Esophagus squamous epithelium (tissue), 5 donors: ENCODE data around the gene LOX. TPM values are rescaled to one million over a fixed set of nuclear protein-coding genes. Genes with fewer than 3 reads are reported as not detected.

Experiments used
- DNase-seq: peaks from one replicate; lab custom pipeline; 2025; lab: John Stamatoyannopoulos, UW
- H3K27ac ChIP-seq, 4 donors: fragments of 200-600 bp; sonication (generic); one replicate each; pipeline ENCODE4 v1.5.1; 2016 to 2019; ENCODE audit warnings: mild to moderate bottlenecking in 1 of 4
- H3K27me3 ChIP-seq, 4 donors: fragments of 200-600 bp; sonication (generic); 1 replicate in 3 of 4; 2 replicates in 1 of 4; pipeline versions ENCODE4 v1.5.1 to v1.6.0; 2017 to 2021; ENCODE audit warnings: antibody characterized with exemption in 1 of 4
- H3K36me3 ChIP-seq, 3 donors: fragments of 200-600 bp; sonication (generic); one replicate each; pipeline ENCODE4 v1.5.1; 2016 to 2019
- H3K4me1 ChIP-seq, 3 donors: fragments of 200-600 bp; sonication (generic); one replicate each; pipeline ENCODE4 v1.5.1; 2017 to 2019
- H3K4me3 ChIP-seq, 4 donors: fragments of 200-600 bp; sonication (generic); 1 replicate in 3 of 4; 2 replicates in 1 of 4; pipeline ENCODE4 v1.5.1; 2016 to 2019; ENCODE audit warnings: mild to moderate bottlenecking in 2 of 4, moderate library complexity in 1 of 4
- H3K9me3 ChIP-seq, 3 donors: fragments of 200-600 bp; sonication (generic); one replicate each; pipeline ENCODE4 v1.5.1; 2016 to 2019
- POLR2A ChIP-seq, 4 donors: fragments of 450-650 bp; IDR thresholded peaks; one replicate each; pipeline ENCODE4 v1.6.1; 2017; ENCODE audit warnings: antibody characterized with exemption in 4 of 4, mild to moderate bottlenecking in 4 of 4, moderate library complexity in 3 of 4
- WGBS, 2 donors: methylation state at CpG; one replicate each; pipeline ENCODE4 v1.1.5; 2018; 5-methylcytosine and 5-hydroxymethylcytosine counted together
- intact Hi-C: fragments of 100-400 bp; cut with DNase I; formaldehyde crosslinking; loops from one replicate; pipeline ENCODE4 v1.15.0; 2022
- total RNA-seq, 4 donors: library from RNA; depleted of rRNA; stranded (reverse); fragments of >200 nt; gene quantifications; one replicate each; pipeline ENCODE4 v1.1.0, GENCODE V29; 2016
- TF ChIP-seq, protein P1 (sequence below), 6 experiments: fragments of 450-650 bp in 4 of 6; fragments of 200-600 bp in 2 of 6; sonication (generic) in 2 of 6; IDR thresholded peaks; one replicate each; pipeline ENCODE4 v1.5.1; 2016 to 2019; ENCODE audit warnings: antibody characterized with exemption in 6 of 6, mild to moderate bottlenecking in 4 of 6, moderate library complexity in 4 of 6
- donor health status: DM: yes; HTN: yes; CAD: no.

The LOX gene
- total RNA-seq, 4 donors from 2014 or later = 1.4 to 9.9 (median 6.6) TPM

DNA sequence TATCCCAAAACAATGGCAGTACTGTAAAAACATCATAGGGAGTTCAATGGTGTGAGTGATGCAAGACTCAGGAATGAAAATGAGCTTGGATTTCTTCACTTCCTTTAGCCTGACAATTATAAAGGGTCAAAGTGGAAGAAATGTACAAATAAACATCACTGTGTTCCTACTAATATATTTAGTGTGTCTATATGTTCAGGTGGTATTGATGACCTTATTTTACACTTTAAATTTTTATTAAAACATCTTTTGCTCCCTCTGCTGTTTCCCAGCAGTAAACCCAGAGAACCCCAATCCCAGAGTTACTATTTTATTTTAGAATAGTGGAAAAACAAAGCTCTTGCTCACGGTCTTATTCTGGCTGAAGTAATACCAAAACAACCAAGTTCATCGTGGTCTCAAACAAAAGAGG, 2.0 kb downstream of the LOX start:
- H3K27me3 ChIP-seq = peaks cover 0 to 20% (median 0%) of the 10 kb centered on the region in 4 donors
- 17 to 21% methylated on average over 2 of the region's 2 CpGs for WGBS, 2 donors
- TF ChIP-seq POLR2A (IDR thresholded peaks at IDR 0.05) = no peak
- TF ChIP-seq, protein P1, sequence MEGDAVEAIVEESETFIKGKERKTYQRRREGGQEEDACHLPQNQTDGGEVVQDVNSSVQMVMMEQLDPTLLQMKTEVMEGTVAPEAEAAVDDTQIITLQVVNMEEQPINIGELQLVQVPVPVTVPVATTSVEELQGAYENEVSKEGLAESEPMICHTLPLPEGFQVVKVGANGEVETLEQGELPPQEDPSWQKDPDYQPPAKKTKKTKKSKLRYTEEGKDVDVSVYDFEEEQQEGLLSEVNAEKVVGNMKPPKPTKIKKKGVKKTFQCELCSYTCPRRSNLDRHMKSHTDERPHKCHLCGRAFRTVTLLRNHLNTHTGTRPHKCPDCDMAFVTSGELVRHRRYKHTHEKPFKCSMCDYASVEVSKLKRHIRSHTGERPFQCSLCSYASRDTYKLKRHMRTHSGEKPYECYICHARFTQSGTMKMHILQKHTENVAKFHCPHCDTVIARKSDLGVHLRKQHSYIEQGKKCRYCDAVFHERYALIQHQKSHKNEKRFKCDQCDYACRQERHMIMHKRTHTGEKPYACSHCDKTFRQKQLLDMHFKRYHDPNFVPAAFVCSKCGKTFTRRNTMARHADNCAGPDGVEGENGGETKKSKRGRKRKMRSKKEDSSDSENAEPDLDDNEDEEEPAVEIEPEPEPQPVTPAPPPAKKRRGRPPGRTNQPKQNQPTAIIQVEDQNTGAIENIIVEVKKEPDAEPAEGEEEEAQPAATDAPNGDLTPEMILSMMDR (IDR thresholded peaks at IDR 0.05) = no peak
- no peaks in the 10 kb centered on the region for H3K9me3 ChIP-seq
- DNase-seq = no peak
- H3K4me3 ChIP-seq = peak overlapping the region in 3 of 4 donors; percentile 50 to 74 (median 57)
- intact Hi-C loops = no loop called here
- peak overlapping the region in 2 of 4 donors; percentile 42 to 80 for H3K27ac ChIP-seq
- peaks cover 0 to 17% (median 0%) of the 10 kb centered on the region in 3 donors for H3K36me3 ChIP-seq
- H3K4me1 ChIP-seq = peaks cover 0 to 36% (median 6%) of the 10 kb centered on the region in 3 donors

DNA sequence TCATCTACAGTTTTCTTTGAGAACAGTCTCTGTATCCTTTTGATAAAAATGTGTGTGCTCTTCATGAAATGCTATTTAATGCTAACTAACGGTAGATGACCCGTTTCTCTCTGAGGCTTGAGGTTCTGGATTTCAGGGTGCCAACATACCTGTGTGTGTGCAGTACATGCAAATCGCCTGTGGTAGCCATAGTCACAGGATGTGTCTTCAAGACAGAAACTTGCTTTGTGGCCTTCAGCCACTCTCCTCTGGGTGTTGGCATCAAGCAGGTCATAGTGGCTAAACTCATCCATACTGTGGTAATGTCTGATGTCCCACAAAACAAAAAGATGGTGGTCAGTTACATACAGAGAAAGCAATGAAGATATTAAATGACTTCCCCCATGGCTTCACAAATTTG, 4.2 kb downstream of the LOX start:
- Histone ChIP-seq H3K4me3 (no peak overlapping the region), H3K36me3 (peaks cover 0 to 29% (median 0%) of the 10 kb centered on the region in 3 donors), H3K4me1 (peaks cover 0 to 34% (median 5%) of the 10 kb centered on the region in 3 donors), H3K27ac (no peak overlapping the region), H3K27me3 (peaks cover 0 to 20% (median 0%) of the 10 kb centered on the region in 4 donors), H3K9me3 (no peaks in the 10 kb centered on the region)
- intact Hi-C loops = no loop called here
- no peak for DNase-seq
- 86 to 96% methylated on average over 3 of the region's 3 CpGs for WGBS, 2 donors
- TF ChIP-seq, protein P1 (IDR thresholded peaks at IDR 0.05) = no peak
- no peak for TF ChIP-seq POLR2A (IDR thresholded peaks at IDR 0.05)

DNA sequence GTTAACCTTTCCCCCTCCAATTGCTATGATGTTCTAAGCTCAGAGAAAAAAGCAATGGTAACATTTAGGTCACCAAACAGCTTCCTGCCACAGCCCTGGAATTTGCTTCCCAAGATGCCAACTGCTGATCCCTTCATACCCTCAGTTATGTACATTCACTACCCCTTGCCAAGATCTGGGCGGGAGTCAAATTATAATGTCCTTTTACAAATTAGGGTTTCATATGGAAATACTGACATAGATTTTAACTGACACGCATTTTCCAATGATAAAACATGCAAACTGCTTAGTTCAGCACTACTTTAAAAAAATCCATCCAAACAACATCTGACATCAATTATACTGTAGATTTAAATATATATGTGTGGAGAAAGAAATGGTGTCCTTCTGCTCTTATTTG, 5.0 kb downstream of the LOX start:
- Histone ChIP-seq H3K36me3 (peaks cover 0 to 29% (median 0%) of the 10 kb centered on the region in 3 donors), H3K4me1 (peaks cover 0 to 26% (median 0%) of the 10 kb centered on the region in 3 donors), H3K9me3 (no peaks in the 10 kb centered on the region), H3K27ac (no peak overlapping the region), H3K27me3 (peaks cover 0 to 14% (median 0%) of the 10 kb centered on the region in 4 donors), H3K4me3 (no peak overlapping the region)
- intact Hi-C loops = no loop called here
- WGBS, 2 donors = 83 to 92% methylated on average over 2 of the region's 2 CpGs
- DNase-seq = no peak
- TF ChIP-seq, protein P1 (IDR thresholded peaks at IDR 0.05) = no peak
- no peak for TF ChIP-seq POLR2A (IDR thresholded peaks at IDR 0.05)

DNA sequence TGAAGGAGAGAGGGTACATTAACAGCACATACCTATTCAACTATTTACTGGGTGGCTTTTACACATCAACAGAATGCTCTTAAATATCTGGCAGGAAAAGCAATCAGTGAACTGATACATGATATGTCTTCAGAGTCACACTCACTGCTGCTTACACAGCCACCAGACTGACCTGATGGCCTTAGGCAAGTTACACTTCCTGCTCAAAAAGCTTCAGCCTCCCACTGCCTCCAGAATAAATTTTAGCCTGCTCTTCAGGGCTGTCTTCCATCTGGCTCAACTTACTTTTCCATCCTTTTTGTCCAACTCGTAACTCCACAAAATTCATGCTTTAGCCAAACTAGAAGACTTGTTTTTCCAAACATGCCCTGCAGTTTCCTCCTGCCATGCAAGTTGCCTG, 10.7 kb downstream of the LOX start:
- Histone ChIP-seq H3K27me3 (no peaks in the 10 kb centered on the region), H3K36me3 (peaks cover 0 to 13% (median 0%) of the 10 kb centered on the region in 3 donors), H3K4me1 (peaks cover 0 to 5% (median 0%) of the 10 kb centered on the region in 3 donors), H3K4me3 (no peak overlapping the region), H3K9me3 (no peaks in the 10 kb centered on the region), H3K27ac (no peak overlapping the region)
- 71 to 75% methylated on average over 1 of the region's 1 CpG for WGBS, 2 donors
- no peak for DNase-seq
- TF ChIP-seq POLR2A (IDR thresholded peaks at IDR 0.05) = no peak
- TF ChIP-seq, protein P1 (IDR thresholded peaks at IDR 0.05) = no peak
- intact Hi-C loops = no loop called here

DNA sequence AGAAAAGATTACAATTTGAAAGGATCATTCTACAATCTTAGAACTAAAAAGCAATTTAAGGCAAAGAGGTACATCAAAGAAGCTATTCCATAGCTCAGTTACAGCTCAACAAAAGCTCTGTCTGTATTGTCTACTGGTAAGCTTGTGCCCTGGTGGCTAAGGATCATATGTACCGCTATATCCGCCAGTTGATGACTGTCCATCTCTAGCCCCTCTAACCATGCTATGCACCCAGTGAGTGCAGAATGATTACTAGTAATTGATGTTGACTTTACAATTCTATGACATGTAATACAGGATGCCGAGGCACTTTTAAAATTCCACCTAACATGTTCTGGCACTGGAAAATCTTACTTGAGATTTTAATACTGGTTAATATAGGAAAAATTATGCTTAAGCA, 13.1 kb downstream of the LOX start:
- Histone ChIP-seq H3K9me3 (no peaks in the 10 kb centered on the region), H3K4me3 (no peak overlapping the region), H3K4me1 (no peaks in the 10 kb centered on the region), H3K36me3 (peaks cover 0 to 12% (median 0%) of the 10 kb centered on the region in 3 donors), H3K27ac (no peak overlapping the region), H3K27me3 (no peaks in the 10 kb centered on the region)
- WGBS, 2 donors = 87 to 91% methylated on average over 3 of the region's 3 CpGs
- intact Hi-C loops = no loop called here
- no peak for DNase-seq
- TF ChIP-seq, protein P1 (IDR thresholded peaks at IDR 0.05) = no peak
- TF ChIP-seq POLR2A (IDR thresholded peaks at IDR 0.05) = no peak
